IPS DF 19.7 (cell line): ENCODE data around the gene MAL.

Source experiments
- DNase-seq: peaks from one replicate; pipeline ENCODE4 v3.0.0-alpha.2; 2013; ENCODE audit warnings: low read depth, low spot score

MAL gene

GRCh38 chr2:95025406-95026319 lies at the start of gene MAL:
TSS of gene MAL (plus strand) at chr2:95025708. CDS start at chr2:95025793, 85 bp downstream.
- DNase-seq, result no peak

DNA sequence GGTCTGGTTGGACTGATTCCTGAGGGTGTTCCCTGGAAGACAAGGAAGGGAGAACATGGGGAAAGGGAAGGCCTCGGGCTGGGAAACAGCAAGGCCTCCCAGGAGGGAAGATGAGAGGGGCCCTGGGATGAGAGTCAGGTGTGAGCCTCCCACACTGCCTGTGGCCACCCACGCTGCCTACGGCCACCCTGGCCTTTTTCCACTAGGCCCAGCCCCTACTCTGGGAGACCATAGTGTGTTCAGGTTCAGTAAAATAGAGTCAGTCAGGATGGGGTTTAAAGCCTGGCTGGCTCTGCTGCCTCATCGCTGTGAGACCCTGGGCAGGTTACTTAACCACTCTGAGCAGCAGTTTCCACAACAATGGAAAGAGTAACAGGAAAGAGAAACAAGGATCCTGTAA lies 47.7 kb upstream of the MAL start:
- no peak for DNase-seq

GRCh38 chr2:94978917-94979316 lies 46.6 kb upstream of the MAL start:
- no peak for DNase-seq

DNA sequence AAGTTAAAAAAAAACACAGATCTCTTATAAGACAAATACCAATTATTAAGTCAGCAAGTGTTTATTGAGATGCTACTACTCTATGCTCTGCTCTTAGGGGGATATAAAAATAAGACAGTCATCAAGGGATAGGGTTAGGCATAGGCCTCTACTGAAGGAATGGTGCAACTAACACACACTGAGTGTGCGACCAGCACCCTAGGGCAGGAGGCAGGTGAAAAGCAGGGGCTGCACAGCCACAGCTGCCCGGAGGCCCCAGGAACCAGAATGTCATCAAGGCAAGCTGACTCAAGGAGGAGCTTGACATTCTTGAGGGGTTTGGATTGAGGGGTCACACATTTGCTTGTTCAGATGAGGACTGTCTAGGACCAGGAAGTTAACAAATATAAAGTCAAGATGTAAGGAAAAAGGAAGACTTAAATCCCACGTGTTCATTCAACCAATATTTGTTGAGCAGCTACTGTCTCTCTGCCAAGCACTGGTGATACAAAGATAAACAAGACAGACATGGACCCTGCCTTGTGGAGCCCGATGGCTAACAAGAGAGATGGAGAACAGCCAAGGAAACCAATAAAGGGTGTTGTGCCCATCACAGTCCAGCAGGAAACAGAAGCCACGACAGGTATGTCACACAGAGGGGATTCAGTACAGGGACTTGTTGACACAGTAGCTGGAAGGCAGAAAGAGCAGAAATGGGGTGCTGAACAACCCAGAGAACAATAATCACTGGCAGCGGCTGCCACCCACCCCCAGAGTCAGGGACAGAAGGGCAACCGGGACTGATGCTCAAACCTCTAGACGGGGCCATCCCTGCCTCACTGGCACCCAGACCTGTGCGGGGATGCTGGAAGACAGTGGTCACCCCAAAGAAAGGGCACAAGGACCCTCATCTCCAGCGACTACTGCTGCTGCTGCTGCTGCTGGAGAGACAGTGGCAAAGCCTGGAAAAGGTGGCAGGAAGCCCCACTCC lies 45.8 kb upstream of the MAL start:
- DNase-seq, result no peak

- no peak for DNase-seq
These were observed 45.1 kb upstream of the MAL start for GRCh38 chr2:94980406-94980805.

DNA sequence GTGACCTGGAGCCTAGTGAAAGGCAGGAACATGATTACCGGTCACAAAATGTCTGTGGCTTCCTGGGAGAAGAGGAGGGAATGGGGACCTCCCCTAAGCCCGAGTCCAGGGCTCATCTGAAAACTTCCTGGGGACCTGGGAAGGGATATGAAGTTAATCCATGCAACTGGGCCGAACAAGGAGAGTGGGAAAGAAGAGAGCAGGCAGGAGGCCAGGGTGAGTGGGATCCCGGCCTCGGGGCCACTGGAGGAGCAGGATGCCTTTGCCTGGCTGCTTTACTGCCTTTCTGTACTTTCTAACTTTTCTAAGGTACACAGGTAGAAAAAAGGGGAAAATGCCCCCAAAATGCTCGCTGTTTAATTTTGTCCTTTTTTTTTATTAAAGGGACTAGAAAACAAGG lies 43.4 kb upstream of the MAL start:
- no peak for DNase-seq

- DNase-seq, result no peak
These were observed 42.8 kb upstream of the MAL start for GRCh38 chr2:94982675-94983074.

DNA sequence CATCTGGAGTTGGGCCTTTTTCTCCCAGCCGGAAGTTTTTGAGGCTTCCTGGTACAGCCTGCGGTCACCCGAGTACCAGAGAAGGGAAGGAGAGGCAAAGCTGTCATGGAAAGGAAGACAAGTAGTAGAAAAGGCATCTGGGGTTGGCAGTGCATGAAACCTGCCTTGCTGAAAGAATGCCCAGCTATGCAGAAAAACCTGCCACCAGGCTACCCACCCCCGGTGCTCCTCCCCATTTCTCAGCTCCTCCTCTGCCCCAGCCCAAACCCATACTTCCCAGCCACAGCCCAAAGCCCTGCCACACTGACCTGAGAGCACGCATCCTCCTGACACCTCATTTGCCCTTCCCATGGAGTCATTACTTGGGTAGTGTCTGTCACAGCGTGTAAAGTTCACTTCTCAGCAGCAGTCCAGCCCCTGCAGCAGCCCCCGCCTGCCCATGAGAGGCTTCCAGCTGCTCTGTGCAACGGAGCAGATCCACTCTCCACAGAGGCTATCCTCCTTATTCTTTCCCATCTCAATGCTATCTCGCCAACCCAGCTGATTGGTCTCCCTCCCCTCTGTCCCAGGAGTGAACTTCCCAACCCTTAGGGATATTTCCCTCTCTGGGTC lies 40.4 kb upstream of the MAL start:
- DNase-seq, result no peak

- no peak for DNase-seq
These were observed 39.9 kb upstream of the MAL start for GRCh38 chr2:94985636-94986035.

DNA sequence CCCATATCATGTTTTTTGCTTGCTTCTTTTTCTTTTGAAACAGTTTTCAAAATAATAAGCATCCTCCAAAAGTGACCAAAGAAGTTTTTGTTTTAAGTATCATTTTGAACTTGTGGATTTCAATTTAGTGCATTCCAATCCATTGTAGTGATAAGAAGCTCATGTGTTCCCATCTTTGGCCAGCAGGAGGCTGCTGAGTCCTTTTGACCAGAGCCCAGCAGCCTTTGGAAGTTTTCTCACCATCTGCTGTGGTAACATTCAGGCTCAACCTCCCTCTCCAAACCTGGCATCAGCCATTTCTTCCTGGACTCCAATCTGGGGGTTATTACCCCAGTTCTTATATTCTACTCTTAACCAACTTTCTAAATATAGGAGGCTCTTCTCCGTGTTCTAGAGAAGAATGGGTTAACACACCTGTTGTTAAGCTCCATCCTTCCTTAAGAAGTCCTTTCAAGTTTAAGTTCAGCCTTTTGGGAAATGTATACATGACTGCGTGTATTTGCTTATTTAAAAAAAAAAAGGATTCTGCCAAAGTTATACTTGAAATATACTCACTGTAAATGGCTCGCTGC lies 39.0 kb upstream of the MAL start:
- peak; percentile 28 for DNase-seq

DNA sequence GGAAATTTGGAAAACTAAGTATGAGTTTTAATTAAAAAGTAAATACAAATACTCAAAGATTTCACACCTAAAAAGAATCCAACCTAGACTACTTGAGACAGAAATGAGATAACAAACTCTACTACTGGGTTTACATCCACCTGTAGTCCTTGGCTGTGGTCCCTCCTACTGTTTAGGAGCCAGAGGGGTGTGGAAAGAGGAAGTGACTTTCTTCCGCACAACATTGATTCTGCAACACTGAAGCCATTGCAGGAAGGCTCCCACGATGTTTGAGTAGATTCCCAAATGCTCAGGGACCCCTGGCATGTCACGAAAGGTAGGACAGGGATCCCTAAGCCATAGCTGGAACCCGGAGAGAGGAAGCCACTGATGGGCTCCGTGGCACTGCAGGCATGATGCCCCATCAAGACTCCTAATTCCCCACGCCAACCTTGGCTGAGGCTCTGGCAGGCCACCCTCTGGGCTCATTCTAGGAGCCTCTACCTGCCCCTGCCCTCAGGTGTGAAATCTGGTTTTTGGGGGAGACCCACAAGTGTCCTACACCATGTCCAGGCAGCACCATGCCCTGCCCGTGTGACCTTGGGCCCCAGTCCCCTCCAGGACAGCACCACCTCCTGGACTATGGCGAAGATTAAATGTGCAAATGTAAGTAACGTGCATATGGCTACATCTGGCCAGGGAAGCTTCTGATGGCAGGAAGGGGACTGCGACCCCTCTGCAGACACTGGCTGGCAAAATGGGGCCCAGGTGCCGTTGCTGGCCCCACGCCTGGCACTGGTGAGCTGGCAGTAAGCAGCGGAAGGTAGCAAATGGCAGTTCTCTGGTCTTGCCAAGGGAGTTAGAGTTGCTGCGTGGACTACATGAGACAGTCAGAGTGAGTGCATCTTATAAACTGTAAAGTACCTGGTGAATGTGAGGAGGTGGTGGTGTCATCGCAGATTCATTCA lies 38.2 kb upstream of the MAL start:
- DNase-seq, result no peak

DNA sequence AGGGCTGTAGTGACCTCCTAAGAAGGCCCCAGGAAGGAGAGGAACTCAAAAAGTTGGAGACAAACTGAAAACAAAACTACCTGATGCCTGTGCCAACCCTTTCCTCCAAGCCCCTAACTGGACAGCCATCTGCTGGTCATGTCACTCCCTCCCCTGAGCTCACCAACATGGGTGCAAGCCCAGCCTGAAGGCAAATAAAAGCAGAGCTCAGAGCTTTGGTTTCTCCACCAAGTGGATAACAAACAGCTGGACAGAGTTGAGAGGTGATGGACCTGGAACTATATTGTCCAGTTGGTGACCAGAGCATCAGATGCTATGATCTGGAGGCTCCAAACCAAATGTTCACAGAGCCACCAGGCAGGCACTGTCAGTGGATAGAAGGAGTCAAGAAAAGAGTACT lies 34.6 kb upstream of the MAL start:
- no peak for DNase-seq

DNA sequence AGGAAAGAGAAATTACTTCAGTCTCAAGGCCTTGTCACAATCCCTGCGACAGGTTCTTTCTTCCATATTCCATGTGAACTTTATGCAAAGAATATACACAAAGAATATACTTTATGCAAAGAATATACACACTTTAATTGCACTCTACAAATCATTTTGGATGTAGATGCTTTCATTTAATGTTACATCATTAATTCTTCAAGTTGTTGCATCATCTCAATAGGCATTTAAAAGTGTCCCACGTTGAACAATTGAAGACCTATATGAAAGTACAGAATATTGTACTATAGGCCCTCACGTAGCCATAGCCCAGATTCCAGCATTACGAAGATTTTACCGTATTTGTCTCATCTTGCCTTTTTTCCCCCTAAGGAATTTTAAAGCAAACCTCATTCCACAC lies 33.1 kb upstream of the MAL start:
- no peak for DNase-seq

GRCh38 chr2:94993176-94994062 lies 32.1 kb upstream of the MAL start:
- no peak for DNase-seq

DNA sequence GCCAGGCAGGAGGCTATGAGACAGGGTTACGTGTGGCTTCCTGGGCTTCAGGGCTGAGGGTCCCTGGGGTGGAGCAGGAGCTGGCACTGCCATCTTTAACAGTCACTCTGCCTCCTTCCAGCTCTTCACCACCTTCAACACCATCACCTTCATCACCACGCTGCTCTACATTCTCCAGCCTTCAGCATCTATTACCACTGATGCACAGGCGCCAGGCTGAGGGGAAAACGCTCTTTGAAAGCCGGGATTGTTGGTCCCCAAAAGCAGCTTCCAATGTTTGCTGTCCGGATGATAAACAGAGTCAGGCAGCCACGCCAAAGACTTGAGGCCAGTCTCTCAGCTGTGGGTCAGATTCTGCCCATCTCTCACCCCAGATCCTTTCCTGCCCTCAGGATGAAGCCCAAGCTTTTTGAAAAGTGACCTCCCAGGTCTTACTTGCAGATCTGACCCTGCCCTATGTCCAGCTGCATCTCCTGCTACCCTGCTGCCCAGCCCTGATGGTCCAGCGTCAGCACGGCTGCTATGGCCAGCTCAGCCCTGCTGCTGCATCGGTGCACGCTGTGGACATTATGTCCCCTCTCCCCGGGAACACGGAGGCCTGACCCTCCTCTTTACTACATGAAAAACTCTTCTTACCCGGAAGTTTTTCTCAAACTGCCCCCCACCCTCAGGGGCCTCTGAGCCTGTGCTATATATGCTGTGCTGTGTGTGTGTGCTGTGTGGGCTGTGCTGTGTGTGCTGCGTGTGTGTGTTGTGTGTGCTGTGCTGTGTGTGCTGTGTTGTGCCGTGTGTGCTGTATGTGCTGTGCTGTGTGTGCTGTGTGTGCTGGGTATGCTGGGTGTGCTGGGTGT lies 31.2 kb upstream of the MAL start:
- no peak for DNase-seq

- no peak for DNase-seq
These were observed 30.5 kb upstream of the MAL start for GRCh38 chr2:94994914-94995552.

GRCh38 chr2:94995553-94996304 lies 29.8 kb upstream of the MAL start:
- DNase-seq, result no peak
